Mesendoderm (in vitro differentiated cells): ENCODE results near the gene ITIH5.

Experiments
- DNase-seq: peaks from one replicate; pipeline ENCODE4 v3.0.0; 2013
- H2AK5ac ChIP-seq: 2 replicates; pipeline ENCODE4 v1.6.1; 2013; ENCODE audit warnings: low read length, inconsistent platforms
- H2BK120ac ChIP-seq: 2 replicates; pipeline ENCODE4 v1.6.1; 2013; ENCODE audit warnings: low read depth, mild to moderate bottlenecking, low read length, moderate library complexity, mixed read lengths
- H2BK15ac ChIP-seq: replicated peaks from 2 replicates; pipeline ENCODE4 v1.6.1; 2013; ENCODE audit warnings: low read depth, mild to moderate bottlenecking, moderate library complexity
- H2BK5ac ChIP-seq: 2 replicates; pipeline ENCODE4 v1.6.1; 2013; ENCODE audit warnings: low read length, inconsistent platforms
- H3K18ac ChIP-seq: 2 replicates; pipeline ENCODE4 v1.6.1; 2013; ENCODE audit warnings: mild to moderate bottlenecking, low read length, mixed read lengths
- H3K23ac ChIP-seq: one replicate; pipeline ENCODE4 v1.6.1; 2013; ENCODE audit warnings: low read length
- H3K27ac ChIP-seq: 2 replicates; pipeline ENCODE4 v1.5.1; 2013; ENCODE audit warnings: low read depth, mild to moderate bottlenecking, inconsistent platforms, low read length, moderate library complexity
- H3K27me3 ChIP-seq: 2 replicates; pipeline ENCODE4 v1.6.1; 2013; ENCODE audit warnings: low read length, control low read depth, mild to moderate bottlenecking, inconsistent platforms; ENCODE audit not compliant: insufficient read depth, poor library complexity
- H3K36me3 ChIP-seq: 2 replicates; pipeline ENCODE4 v1.6.1; 2013; ENCODE audit warnings: low read length, inconsistent platforms; ENCODE audit not compliant: control insufficient read depth, insufficient read depth
- H3K4ac ChIP-seq: one replicate; pipeline ENCODE4 v1.6.1; 2013; ENCODE audit warnings: low read depth, mild to moderate bottlenecking, low read length, moderate library complexity
- H3K4me1 ChIP-seq: 2 replicates; pipeline ENCODE4 v1.6.1; 2013; ENCODE audit warnings: low read depth, low read length, inconsistent platforms; ENCODE audit not compliant: control insufficient read depth
- H3K4me2 ChIP-seq: 2 replicates; pipeline ENCODE4 v1.6.1; 2013; ENCODE audit warnings: low read length
- H3K4me3 ChIP-seq: 2 replicates; pipeline ENCODE4 v1.5.1; 2013; ENCODE audit warnings: mild to moderate bottlenecking, low read length
- H3K56ac ChIP-seq: one replicate; pipeline ENCODE4 v1.6.1; 2013; ENCODE audit warnings: low read length
- H3K79me1 ChIP-seq: 2 replicates; pipeline ENCODE4 v1.6.1; 2013; ENCODE audit warnings: low read length, inconsistent platforms
- H3K79me2 ChIP-seq: 2 replicates; pipeline ENCODE4 v1.6.1; 2013; ENCODE audit warnings: mild to moderate bottlenecking, low read length; ENCODE audit not compliant: control insufficient read depth, insufficient read depth
- H3K9ac ChIP-seq: 2 replicates; pipeline ENCODE4 v1.6.1; 2013; ENCODE audit warnings: low read length, inconsistent platforms
- H4K5ac ChIP-seq: one replicate; pipeline ENCODE4 v1.6.1; 2013; ENCODE audit warnings: low read length
- H4K8ac ChIP-seq: one replicate; pipeline ENCODE4 v1.6.1; 2013; ENCODE audit warnings: low read depth, mild to moderate bottlenecking, control low read depth, low read length, moderate library complexity
- WGBS: extraction: QIAGEN DNeasy Blood & Tissue Kit; methylation state at CpG from one replicate; pipeline ENCODE4 v1.1.7; 2013; ENCODE audit warnings: low lambda C conversion rate, missing lambda C conversion rate; ENCODE audit not compliant: insufficient coverage; ENCODE audit errors: extremely low coverage; 5-methylcytosine and 5-hydroxymethylcytosine counted together

The ITIH5 gene

DNA sequence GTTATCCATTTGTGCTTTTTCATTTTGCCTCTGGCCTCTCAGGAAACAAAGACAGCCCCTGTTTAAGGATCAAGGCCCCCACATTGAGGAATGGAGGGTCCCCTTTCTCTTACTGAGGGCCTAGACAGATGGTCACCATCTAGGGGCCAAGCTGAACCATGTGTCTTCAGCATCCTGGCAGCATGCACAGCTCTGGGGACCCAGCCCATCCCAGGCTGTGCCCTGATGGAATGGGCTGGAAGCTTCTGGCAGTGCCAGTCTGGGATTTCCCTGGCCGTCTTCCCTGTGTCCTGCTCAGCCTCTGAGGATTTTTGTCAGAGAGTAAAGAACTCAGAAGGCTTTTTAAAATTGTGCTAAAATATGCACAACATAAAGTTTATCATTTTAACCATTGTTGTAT, 116.8 kb downstream of the ITIH5 start:
- no CpG with 5 or more reads among the region's 1 CpG for WGBS
- Histone ChIP-seq H3K4ac (no peak overlapping the region), H2AK5ac (no peak overlapping the region), H4K8ac (no peak overlapping the region), H2BK5ac (no peak overlapping the region), H4K5ac (no peak overlapping the region), H2BK15ac (no peak overlapping the region), H3K23ac (no peak overlapping the region), H3K56ac (no peak overlapping the region), H3K18ac (no peak overlapping the region), H3K79me1 (no peaks in the 10 kb centered on the region), H3K4me1 (peaks cover 3% of the 10 kb centered on the region), H3K27me3 (no peaks in the 10 kb centered on the region), H3K27ac (no peak overlapping the region), H3K79me2 (no peaks in the 10 kb centered on the region), H3K4me2 (no peak overlapping the region), H2BK120ac (no peak overlapping the region), H3K36me3 (no peaks in the 10 kb centered on the region), H3K4me3 (no peak overlapping the region), H3K9ac (no peak overlapping the region)
- no peak for DNase-seq

DNA sequence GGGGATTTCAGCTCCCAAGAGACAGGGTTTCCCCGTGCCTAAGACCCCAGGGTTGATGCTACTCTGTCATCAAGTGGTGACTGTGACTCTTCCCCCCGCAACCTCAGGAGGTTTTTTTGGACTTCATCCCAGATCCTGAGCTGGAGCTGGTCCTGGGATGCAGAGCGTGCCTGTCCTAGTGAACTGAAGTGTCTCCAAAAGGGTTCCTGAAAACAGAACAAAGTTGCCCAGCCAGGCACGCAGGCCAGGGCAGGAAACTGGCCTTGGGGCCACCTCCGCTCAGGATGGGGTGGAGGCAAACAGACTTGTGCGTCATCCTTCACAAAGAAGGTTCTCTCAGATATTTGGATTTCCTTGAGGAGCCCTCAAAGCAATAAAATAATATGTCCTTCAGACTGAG, 118.9 kb downstream of the ITIH5 start:
- Histone ChIP-seq H3K56ac (no peak overlapping the region), H3K4me2 (no peak overlapping the region), H2BK5ac (no peak overlapping the region), H3K79me2 (no peaks in the 10 kb centered on the region), H3K4me3 (no peak overlapping the region), H3K27me3 (no peaks in the 10 kb centered on the region), H2AK5ac (no peak overlapping the region), H3K23ac (no peak overlapping the region), H3K9ac (no peak overlapping the region), H3K4ac (no peak overlapping the region), H3K79me1 (no peaks in the 10 kb centered on the region), H2BK120ac (no peak overlapping the region), H3K36me3 (no peaks in the 10 kb centered on the region), H4K8ac (no peak overlapping the region), H3K27ac (no peak overlapping the region), H4K5ac (no peak overlapping the region), H2BK15ac (no peak overlapping the region), H3K4me1 (peaks cover 3% of the 10 kb centered on the region), H3K18ac (no peak overlapping the region)
- DNase-seq: no peak
- no CpG with 5 or more reads among the region's 6 CpGs for WGBS

DNA sequence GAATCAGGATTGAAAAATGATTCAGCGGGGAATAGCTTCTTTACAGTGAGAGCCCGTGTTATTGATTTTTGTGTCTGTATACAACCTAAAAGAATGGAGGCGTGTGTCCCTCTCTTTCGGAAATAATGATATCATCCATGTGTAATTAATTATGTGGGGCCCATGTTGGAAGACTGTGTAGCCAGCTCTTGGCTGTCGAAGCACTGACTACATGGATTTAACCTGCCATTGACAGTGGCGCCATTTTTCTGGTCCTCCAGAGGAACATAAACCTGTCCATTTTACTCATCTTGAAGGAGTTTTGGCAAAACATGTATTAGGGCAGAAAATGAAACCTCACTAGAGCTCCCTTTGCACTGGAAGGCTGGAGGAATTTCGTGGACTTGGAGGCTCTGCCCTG, 119.6 kb downstream of the ITIH5 start:
- H3K4me1 ChIP-seq: peaks cover 6% of the 10 kb centered on the region
- H4K5ac ChIP-seq: no peak overlapping the region
- no peak overlapping the region for H2BK15ac ChIP-seq
- H2AK5ac ChIP-seq: no peak overlapping the region
- no peak overlapping the region for H3K4me3 ChIP-seq
- no peak overlapping the region for H3K23ac ChIP-seq
- H3K79me2 ChIP-seq: no peaks in the 10 kb centered on the region
- WGBS: no CpG with 5 or more reads among the region's 7 CpGs
- H3K56ac ChIP-seq: no peak overlapping the region
- no peak overlapping the region for H3K18ac ChIP-seq
- no peaks in the 10 kb centered on the region for H3K27me3 ChIP-seq
- no peaks in the 10 kb centered on the region for H3K79me1 ChIP-seq
- no peak overlapping the region for H2BK120ac ChIP-seq
- H3K9ac ChIP-seq: no peak overlapping the region
- H3K36me3 ChIP-seq: no peaks in the 10 kb centered on the region
- H2BK5ac ChIP-seq: no peak overlapping the region
- no peak overlapping the region for H4K8ac ChIP-seq
- DNase-seq: no peak
- no peak overlapping the region for H3K4me2 ChIP-seq
- no peak overlapping the region for H3K27ac ChIP-seq
- no peak overlapping the region for H3K4ac ChIP-seq

DNA sequence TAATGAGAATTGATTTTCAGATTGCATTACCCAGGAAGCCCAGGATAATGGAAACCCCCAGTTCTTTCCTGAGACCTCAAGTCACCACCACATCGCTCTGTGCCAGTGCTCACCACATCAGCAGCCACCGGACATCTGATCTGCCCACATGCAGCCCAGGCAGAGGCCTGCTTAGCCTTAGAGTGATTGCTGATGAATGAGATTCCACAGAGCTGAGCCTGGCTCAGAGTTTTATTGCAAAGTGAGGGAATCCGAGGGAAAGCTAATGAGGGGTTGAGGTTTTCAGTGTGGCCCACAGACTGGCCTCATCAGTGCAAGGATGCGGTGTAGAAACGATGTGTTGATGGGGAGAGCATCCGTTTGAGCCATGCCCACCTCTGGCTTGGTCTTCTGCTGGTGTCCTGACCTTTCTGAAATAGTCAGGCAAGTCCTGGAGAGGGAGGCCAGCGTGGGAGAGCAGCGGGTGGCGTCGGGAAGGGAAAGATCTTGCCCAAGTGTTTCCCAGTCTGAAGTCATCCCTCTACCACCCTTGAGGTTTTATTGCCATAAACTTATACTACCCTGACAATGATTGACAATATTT, 120.3 kb downstream of the ITIH5 start:
- peaks cover 12% of the 10 kb centered on the region for H3K4me1 ChIP-seq
- H2BK120ac ChIP-seq: no peak overlapping the region
- no peak overlapping the region for H3K9ac ChIP-seq
- H3K27ac ChIP-seq: no peak overlapping the region
- no peak overlapping the region for H2AK5ac ChIP-seq
- no peak overlapping the region for H3K23ac ChIP-seq
- H2BK15ac ChIP-seq: no peak overlapping the region
- H3K36me3 ChIP-seq: no peaks in the 10 kb centered on the region
- no peak overlapping the region for H2BK5ac ChIP-seq
- no peak for DNase-seq
- H3K18ac ChIP-seq: no peak overlapping the region
- H3K4me2 ChIP-seq: no peak overlapping the region
- H3K4ac ChIP-seq: no peak overlapping the region
- no peaks in the 10 kb centered on the region for H3K79me1 ChIP-seq
- H4K5ac ChIP-seq: no peak overlapping the region
- H3K79me2 ChIP-seq: no peaks in the 10 kb centered on the region
- H3K4me3 ChIP-seq: no peak overlapping the region
- no peak overlapping the region for H4K8ac ChIP-seq
- WGBS: no CpG with 5 or more reads among the region's 10 CpGs
- no peak overlapping the region for H3K56ac ChIP-seq
- no peaks in the 10 kb centered on the region for H3K27me3 ChIP-seq

DNA sequence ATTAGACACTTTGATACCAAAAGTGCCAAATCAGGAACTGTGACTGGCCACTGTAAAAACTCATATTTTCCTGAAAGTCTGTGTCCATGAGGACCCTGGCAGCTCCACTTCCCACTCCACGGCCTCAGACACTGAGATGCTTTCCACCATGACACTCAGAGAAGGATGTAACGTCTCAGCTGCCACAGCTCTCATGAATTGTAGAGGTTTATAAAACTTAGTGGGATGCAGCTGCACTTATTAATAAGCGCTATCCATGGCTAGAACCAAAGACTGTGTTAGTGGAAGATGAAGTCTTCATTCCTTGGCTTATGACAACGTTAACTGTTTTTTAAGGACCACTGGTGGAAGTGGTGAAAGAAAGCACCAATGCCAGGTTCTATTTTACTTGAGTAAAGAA, 121.0 kb downstream of the ITIH5 start:
- Histone ChIP-seq H3K79me2 (no peaks in the 10 kb centered on the region), H2BK120ac (no peak overlapping the region), H3K4ac (no peak overlapping the region), H2BK5ac (no peak overlapping the region), H3K23ac (no peak overlapping the region), H3K27ac (no peak overlapping the region), H4K5ac (no peak overlapping the region), H3K4me2 (no peak overlapping the region), H4K8ac (no peak overlapping the region), H3K18ac (no peak overlapping the region), H3K27me3 (no peaks in the 10 kb centered on the region), H3K4me1 (peaks cover 17% of the 10 kb centered on the region), H3K4me3 (no peak overlapping the region), H3K79me1 (no peaks in the 10 kb centered on the region), H3K36me3 (no peaks in the 10 kb centered on the region), H2BK15ac (no peak overlapping the region), H2AK5ac (no peak overlapping the region), H3K9ac (no peak overlapping the region), H3K56ac (no peak overlapping the region)
- DNase-seq: no peak
- no CpG with 5 or more reads among the region's 4 CpGs for WGBS

DNA sequence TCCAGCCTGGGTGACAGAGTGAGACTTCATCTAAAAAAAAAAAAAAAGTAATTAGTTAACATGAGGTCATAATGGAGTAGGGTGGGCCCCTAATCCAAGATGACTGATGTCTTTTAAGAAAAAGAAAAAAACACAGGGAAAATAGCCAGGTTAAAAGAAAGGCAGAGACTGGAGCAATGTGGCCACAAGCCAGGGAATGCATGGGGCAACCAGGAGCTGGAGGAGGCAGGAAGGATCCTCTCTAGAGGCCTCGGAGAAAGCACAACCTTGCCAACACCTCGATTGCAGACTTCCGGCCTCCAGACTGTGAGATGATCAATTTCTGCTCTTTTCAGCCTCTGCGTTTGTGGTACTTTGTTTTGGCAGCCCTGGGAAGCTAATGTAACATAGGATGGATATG, 121.5 kb downstream of the ITIH5 start:
- Histone ChIP-seq H3K4me3 (no peak overlapping the region), H3K27ac (no peak overlapping the region), H3K56ac (no peak overlapping the region), H2BK15ac (no peak overlapping the region), H3K9ac (no peak overlapping the region), H3K23ac (no peak overlapping the region), H3K79me2 (no peaks in the 10 kb centered on the region), H3K79me1 (no peaks in the 10 kb centered on the region), H2BK5ac (no peak overlapping the region), H3K4ac (no peak overlapping the region), H3K36me3 (no peaks in the 10 kb centered on the region), H3K4me1 (peaks cover 17% of the 10 kb centered on the region), H2AK5ac (no peak overlapping the region), H2BK120ac (no peak overlapping the region), H3K4me2 (no peak overlapping the region), H4K8ac (no peak overlapping the region), H3K18ac (no peak overlapping the region), H4K5ac (no peak overlapping the region), H3K27me3 (no peaks in the 10 kb centered on the region)
- WGBS: no CpG with 5 or more reads among the region's 4 CpGs
- DNase-seq: no peak
